Stimulated activated CD4-positive, alpha-beta T cell treated with anti-CD3 and anti-CD28 coated beads, Interleukin-2, amount 100 ng/mL, for 4 hours (primary cell): ENCODE data around the gene SYT17.

Experiments
- DNase-seq: peaks from one replicate; pipeline ENCODE4 v3.0.0-alpha.2; 2020; ENCODE audit warnings: low read depth

SYT17 gene

GRCh38 chr16:19218581-19218980 is 50.5 kb downstream of the SYT17 start:
- no peak for DNase-seq

DNA sequence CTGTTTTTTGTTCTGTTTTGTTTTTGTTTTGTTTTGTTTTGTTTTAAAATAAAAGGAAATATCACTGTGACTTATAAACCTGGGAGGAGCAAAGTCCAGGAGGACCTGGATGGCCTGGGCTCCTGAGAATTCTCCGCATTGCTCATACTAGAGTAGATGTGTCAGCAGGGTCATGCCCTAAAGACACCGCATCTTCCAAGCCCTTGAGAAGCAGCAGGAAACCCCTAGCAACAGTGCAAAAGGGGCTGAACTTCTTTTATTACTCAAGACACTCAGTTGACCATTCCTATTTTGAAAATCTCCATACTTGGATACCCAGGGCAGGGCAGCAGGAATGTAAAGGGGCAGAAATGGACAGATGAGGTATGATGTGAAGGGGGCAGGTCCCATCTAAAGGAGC is 51.8 kb downstream of the SYT17 start:
- DNase-seq = no peak

DNA sequence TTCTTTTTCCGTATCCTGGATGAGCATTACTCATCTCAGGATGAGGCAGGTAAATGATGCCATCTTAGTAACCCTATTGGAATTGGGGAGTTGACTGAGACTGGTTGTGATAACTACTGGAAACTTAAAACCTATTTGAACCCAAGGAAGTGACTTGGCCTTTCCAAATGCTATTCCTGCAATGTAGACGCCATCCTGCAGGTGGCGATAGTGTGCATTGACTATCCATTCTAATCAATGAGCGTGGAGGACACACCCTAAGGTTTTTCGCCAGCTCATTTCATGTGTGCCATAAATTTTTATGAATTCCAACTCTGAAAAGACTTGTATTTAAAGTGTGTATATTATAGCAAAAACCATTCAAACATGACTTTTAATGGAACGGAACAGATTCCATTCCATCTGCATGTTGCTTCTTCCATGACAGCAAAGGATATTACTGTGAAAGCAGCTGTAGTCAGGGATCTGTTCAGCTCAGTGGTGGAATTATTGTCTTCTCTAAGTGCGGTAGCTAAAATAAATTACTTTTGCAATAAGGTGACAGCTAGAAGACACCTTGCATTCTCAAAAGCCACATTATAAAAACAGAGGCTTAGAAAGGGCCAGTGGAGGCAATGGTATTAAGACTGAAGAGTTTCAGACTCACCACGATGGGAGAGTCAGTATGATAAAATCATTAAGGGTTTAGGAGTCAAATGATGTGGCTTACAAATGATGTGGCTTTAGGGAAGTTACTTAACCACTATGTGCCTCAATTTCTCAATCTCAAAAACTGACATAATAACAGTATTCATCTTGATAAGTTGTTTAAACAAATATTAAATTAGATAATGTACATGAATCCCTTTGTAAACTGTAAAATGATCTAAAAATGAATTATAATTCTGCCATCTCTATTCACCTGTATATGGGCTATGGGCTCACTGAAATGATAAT is 55.5 kb downstream of the SYT17 start:
- DNase-seq = no peak

- no peak for DNase-seq
These were observed 57.6 kb downstream of the SYT17 start for GRCh38 chr16:19225651-19226050.

- no peak for DNase-seq
These were observed 59.6 kb downstream of the SYT17 start for GRCh38 chr16:19227643-19228042.

GRCh38 chr16:19228052-19228451 is 60.0 kb downstream of the SYT17 start:
- DNase-seq = no peak

DNA sequence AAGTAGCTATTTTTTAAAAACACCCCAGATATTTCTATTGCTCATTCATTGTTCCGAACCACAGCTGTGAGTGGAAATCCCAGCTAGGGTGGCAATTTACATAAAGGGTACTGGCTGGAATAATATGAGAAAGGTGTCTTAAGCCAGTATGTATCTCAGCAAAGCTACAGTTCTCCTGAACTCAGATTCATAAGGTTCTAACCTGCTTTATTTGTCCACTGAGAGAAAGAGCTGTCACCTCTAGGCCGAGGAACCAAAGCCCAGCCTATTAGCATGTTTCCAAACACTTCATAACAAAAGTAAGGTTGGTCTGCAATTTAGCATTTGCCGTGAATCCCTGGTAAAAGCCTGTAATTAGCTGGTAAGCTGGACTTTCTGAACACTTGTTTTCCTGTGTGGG is 60.5 kb downstream of the SYT17 start:
- no peak for DNase-seq

DNA sequence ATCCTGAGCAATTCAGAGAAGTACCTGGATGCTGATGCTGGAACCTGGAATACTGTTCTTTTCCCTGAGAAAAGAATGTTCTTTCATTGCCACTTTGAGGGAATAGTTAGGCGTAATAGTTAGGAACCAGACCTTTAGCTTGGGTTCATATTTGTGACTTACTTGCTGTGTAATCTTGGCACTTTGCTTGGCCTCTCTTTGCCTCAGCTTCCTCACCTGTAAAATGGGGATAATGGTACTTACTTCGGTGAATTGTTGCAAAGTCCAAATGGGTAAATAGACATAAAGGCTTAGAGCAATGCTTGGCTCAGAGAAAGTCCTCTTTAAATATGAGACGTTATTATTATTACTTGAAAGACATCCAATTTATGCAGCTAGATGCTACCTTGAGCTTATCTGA is 62.5 kb downstream of the SYT17 start:
- no peak for DNase-seq

- DNase-seq = no peak
These were observed 63.8 kb downstream of the SYT17 start for GRCh38 chr16:19231881-19232280.

- no peak for DNase-seq
These were observed 64.9 kb downstream of the SYT17 start for GRCh38 chr16:19232988-19233387.

GRCh38 chr16:19235478-19235877 is 67.4 kb downstream of the SYT17 start:
- DNase-seq = no peak

DNA sequence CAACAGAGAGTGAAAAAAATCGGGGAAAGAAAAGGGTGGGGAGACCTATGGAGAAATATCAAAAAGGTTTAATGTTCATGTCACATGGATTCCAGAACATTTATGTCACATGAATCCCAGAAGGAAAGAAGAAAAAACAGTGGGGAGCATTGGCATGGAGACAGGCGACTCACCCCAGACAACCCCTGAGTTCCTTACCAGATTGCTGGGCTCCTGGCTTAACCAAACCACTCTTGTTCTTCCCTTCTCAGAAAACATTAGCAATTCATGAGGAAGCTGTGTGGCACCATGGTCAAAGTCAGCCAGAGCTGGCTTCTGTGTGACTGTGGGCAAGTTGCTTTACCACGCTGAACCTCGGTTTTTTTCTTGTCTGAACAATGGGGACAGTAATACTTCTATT is 67.8 kb downstream of the SYT17 start:
- DNase-seq = no peak

DNA sequence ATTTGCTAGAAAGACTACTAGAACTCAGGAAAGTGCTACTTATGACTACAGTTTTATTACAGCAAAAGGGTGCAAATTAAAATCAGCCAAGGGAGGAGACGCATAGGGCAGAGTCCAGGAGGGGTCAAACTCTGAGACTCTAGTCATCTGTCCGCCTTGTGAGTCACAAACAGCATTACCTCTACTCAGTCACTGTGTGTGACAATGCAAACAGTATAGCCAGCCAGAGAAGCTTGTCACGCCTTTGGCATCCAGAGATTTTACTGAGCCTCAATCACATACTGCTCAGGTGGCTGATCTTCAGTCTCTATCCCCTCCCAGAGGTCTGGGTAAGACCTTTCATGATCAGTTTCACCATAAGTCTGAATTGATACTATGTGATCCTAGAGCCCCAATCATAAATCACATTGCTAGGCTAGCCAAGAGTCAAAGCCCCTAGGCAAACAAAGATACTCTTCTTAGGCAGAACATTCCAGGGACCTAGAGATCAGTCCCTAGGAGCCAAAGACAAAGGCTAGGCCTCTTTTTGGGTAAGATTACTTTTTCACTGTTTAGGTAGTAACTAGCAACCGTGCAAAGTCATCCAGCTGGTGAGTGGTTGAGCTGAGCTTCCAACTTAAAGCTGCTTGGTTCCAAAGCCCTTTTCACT is 68.6 kb downstream of the SYT17 start:
- no peak for DNase-seq

DNA sequence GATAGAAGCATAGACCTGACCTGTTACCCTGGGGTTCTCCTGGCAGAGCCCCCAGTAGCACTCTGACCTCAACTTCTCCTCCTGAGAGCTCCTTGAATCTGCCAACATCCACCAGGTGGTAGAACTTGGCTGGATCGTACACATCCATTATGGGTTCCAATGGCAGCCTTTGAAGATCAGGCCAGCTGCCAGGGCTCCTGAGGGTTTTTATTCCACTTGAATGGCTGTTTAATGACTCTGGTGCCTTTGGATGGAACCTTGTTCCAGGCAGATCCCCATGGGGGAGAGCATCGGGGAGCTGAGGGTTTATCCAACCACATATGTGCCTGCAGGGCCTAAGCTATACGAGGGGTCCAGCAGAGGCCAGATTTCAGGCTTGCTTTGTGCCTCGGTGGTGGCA is 70.4 kb downstream of the SYT17 start:
- no peak for DNase-seq

DNA sequence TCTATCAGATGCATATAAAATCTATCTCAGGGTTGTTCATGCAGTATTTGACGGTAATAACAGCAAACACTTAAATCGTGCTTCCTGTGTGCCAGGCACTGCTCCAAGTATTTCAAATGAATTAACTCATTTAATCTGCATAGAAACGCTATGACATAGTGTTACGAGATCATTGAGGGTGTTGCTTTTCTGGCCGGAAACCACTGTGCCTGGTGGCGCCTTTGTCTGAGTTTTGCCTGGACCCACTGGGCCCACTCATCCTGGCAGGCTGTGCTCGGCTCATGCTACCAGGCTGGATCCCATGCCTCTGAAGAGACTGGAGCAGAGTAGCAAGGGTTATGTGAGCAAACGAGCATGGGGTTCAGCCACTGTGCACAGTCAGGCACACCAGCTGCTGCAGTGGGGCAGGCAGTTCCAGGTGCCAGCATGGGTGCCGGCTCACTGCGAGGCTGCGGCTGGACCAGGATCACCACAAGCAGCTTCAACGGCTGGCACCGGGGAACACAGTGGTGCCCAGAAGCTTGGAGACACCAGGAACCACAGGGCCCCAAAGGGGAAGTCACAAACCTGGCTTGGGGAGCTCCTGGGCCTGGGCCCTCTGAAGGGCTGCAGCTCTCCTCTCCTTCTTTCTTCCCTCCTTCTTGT is 71.6 kb downstream of the SYT17 start:
- no peak for DNase-seq

- no peak for DNase-seq
These were observed 72.5 kb downstream of the SYT17 start for GRCh38 chr16:19240494-19240893.

- DNase-seq = no peak
These were observed 73.5 kb downstream of the SYT17 start for GRCh38 chr16:19241512-19241911.

GRCh38 chr16:19242186-19242585 is 74.1 kb downstream of the SYT17 start:
- no peak for DNase-seq

DNA sequence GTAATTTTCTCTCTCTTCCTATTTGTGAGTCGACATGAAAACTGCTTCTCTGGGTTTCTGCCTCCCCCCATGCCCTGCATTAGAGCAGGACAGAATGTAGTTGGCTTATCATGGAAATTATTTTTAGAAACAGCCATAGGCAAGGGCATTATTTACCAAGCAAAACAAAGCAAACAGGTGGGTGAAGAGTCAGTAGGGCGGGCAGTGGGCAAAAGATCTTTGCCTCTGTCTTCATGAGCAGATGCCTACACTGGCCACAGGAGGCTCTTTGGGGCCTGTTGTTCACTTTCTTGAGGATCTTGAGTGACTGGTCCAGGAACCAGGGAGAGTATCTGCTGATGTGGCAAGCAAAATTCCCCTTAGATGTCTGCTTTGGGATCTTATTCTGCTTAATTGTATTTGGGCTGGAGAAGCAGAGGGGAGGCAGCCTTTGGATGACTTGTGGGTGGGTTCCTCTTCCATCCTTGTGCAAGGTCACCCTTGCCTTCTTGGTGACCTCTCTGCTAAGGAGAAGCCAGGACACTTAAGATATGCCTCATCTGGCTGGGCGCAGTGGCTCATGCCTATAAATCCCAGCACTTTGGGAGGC is 75.0 kb downstream of the SYT17 start:
- no peak for DNase-seq

DNA sequence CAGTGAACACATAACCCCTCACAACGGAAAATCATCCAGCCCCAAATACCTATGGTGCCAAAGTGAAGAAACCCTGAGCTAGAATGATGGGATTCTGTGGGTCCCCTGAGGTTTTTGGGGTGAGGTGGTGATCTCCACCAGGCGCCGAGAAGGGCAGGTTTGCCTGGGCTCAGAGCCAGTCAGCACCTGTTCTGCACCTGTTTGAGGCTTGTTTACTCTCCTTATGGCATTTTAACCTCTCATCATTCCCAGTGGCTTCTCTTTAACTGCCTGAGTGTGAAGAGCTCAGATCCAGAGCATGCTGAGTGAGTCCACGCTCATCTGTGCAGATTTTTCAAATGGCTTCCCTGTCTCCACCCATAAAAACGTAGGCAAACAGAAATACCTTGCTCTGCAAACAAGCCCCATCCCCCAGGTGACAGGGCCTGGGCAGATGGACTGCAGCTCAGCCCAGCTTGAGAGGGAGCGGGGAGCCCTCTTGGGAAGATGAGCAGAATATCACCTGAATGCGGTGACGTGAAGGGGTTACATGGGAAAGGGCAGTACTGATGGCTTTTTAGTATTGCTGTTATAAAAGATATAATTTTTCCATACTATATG is 77.4 kb downstream of the SYT17 start:
- no peak for DNase-seq

- DNase-seq = no peak
These were observed 84.9 kb downstream of the SYT17 start for GRCh38 chr16:19252904-19253303.

- DNase-seq = no peak
These were observed 86.6 kb downstream of the SYT17 start for GRCh38 chr16:19254611-19255010.
